Astrocyte of the hippocampus (primary cell): Measurements from ENCODE around the gene TBCD.

ENCODE experiments used
- DNase-seq: peaks from one replicate; pipeline ENCODE4 v3.0.0; 2011; ENCODE audit warnings: low read depth, low spot score

The TBCD gene

DNA sequence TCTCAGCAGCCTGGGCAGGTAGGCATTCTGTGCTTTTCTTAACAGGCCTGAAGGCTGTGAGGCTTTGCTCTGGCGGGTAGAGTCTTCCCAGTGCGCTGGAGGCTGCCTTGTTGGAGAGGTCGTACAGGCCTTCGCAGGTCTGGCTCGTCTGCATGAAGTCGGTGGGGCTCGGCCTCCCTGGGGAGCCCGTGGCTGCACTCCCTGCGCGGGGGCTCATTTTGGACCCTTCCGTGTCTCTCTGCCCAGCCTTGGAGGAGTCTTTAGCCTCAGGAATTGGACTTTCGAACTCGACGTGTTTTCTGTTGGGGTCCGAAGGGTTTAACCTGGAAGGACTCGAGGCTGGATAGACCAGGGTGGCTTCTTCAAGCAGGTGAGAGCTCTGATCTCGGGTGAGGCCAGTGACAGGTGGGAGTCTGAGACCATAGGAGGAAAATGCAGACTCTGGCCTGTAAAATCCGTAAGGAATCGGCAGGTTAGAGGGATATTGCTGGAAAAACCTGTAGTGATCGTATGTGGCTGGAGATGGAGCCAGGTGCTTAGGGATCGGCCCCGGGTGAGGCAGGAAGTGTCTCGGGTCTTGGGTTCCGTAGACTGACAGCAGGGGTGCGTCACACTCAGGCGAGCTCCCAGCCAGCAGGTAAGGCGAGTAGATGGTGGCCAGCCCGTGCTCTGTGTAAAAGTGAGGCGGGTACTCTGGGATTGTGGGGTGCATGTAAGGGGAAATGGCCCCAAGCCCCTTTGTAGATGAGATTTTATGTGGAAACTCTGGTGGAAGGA is 79.4 kb downstream of the TBCD start:
- no peak for DNase-seq

DNA sequence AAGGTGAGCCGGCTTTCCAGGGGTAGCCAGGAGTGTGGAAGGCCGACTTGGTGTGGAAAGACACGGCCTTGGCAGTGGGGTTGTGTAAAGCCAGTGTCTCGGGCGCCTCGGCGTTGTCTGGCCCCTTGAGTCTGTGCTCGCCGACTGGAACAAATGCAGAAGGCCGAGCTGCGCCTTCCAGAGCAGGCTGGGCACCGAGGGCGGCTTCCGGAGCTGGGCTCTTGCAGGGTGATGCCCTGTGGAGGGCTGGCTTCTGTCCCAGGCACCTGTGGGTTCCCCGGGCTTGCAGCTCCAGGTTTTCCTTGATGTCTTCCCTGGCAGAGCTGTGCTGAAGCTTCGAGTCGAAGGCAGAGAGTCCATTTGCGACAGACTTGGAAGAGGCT is 79.9 kb downstream of the TBCD start:
- no peak for DNase-seq

DNA sequence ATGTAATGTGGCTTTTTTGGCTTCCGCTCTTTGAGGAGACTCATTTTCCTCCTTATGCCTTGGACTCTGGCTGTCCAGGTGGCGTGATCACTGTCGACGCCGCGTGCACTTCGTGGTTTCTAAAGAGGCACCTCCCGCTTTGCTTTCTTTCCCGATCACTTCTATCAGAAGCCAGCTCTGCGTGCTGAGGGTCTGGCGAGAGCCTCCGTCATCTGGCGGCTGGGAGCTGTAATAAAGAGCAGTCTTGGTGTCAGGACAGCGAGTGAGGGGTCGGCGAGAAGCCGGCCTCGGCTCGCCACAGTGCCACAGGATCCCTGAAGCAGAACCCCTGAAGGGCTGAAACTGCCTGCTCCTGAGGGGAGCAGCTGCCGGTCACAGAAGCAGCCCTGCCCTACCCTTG is 80.5 kb downstream of the TBCD start:
- no peak for DNase-seq

DNA sequence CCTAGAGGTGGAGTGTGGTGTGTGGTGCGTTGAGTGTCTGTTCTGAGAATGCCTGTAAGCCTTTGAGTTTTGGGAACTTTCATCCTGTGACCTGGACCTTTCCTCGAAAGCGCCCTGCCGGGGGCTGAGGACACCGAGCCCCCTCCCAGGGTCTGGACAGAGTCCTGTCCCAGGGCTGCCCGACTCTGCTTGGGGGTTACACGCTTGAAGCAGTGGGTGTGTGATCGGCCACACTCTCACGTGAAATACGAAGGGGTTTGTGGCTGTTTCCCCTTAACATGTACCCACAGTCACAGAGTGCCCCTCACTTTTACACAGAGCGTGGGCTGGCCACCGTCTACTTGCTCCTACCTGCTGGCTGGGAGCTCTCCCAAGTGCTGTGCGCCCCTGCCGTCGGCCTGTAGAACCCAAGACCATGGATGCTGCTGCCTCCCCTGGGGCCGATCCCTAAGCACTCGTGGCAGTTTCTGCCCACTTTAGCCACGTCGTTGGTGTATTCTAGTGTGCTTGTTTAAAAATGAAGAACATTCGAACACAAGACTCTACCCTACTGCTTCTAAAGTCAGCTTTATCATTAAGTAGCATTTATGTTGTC is 81.1 kb downstream of the TBCD start:
- no peak for DNase-seq

DNA sequence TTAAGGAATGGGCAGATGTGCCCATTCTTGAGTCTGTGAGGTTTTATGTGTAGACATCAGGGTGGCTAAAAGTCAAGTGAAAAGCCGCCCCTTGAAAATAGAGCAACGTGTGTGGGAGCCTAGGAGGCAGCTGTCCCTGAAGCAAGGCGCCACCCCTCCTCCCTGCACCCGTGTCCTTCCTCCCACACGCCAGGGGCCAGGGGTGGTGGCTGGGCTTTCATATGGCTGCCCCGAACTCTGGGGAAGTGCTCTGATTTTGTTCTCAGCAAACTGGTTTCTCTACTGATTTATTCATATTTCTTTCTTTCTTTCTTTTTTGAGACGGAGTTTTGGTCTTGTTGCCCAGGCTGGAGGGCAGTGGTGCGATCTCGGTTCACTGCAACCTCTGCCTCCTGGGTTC is 83.3 kb downstream of the TBCD start:
- DNase-seq: no peak

DNA sequence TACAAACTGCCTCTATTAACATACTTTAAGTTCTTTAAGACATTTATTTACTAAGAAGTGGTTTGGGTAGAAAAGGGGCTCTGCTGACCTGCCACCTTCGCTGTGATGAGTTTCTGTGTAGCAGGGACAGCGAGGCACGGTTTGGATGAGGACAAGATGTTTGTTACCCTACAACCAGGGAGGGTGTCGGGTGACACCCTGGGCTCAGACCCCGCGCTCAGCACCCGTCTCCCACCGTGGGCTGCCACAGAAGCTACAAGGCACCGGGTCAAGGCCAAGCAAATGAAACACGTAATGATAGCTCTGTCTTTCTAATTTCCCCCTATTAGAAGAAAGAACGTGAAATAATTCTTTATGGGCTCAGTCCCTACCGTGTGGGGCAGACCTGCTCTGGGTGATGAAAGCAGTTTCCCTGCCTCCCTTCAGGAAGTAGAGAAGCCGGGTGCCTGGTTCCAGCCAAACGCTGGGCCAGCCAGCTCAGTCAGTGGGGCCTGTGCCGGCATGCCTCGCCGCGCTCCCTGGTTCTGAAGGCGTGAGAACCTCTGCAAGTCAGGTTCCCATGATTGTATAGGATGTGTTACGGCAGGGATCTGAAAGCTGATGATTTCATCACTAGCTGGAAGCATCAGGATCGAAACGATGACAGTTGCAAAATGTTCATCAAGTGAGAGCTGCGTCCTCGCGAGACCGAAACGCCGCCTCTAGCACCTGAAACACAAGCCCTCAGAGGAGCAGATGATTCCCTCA is 84.1 kb downstream of the TBCD start:
- no peak for DNase-seq

DNA sequence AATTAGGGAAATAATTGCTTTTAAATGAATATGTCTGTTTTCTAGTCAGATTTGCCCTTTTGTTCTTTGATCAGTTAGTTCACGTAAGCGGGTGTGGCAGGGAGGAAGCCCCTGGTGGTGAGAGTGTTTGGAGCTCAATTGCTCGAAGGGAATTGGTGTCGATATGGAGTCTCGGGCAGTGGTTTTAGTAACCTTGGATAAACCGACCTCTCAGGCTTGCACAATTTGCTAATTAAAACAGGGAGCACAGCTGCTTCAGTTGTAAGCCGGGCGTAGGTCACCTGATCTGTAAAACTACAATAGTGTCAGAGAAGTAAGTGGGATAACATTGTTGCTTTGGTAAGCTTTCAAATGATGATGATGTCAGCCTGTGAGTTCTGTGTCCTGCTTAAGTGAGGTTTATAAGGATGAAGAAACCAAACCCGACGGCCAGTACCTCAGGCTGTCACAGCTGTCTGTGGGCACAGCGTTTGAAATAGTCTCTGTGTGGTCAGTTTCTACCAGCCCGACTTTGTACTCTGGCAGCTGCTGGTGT is 85.0 kb downstream of the TBCD start:
- DNase-seq: peak; percentile 20

DNA sequence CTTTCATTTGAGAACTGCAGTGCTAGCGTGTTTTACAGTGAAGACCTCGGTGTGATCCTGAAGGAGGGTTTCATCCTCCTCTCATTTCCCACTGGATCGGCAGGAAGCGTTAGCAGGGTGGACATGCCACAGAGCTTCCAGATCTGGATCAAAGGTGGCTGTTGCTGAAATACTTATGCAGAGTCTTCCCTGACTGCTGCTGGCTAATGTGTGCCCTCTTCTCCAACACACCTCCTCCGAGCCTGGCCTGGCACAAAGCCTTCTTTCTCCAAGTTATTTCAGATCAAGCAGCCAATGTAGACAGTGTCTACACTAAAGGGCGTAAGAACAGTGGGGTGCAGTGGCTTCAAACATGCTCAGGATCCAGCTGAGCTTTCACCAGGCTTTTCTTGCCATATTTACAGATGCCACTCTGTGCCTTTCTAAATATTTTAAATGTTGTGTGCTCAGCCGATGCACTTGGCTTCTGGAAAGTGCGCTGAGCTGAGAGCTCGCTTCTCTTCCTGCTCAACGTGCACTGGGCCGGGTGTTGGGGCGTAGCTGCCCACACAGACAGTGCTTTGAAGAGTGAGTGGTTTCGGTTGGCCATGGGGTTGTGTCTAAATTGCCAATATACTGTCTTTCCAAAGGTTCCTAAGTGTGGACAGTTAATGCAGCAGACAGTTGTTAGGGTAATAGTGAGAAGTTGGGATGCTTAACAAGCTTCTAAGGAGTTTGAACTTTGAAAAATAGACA is 85.9 kb downstream of the TBCD start:
- DNase-seq: no peak

DNA sequence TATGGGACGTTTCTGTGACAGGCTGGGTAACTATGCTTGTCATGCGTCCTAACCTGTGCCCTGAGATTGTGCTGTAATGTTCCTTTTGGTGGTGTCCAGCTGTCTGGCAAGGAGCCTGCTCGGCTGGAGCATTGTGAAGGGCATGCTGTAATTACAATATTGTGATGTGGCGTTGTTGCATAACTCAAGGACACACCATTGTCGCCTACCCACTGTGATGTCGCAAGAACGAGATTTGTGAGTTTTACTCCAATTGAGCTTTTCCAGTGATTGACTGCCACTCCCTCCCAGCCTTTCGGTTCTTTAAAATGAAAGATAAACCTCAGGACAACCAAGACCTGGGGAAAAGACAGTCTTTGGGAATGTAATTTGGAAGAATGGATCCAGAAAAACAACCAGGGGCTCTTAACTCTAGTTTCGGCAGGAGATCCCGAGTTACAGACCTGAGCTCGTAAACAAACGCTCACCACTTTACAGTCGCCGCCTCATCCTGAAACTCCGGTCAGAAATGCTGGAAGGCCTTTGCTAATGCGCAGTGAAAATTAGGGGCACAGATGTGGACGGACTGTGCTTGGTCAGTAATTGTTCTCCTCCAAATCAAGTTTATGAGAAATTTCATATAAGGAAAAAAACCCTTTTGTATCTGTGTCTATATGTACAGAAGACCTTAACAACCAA is 86.7 kb downstream of the TBCD start:
- no peak for DNase-seq

DNA sequence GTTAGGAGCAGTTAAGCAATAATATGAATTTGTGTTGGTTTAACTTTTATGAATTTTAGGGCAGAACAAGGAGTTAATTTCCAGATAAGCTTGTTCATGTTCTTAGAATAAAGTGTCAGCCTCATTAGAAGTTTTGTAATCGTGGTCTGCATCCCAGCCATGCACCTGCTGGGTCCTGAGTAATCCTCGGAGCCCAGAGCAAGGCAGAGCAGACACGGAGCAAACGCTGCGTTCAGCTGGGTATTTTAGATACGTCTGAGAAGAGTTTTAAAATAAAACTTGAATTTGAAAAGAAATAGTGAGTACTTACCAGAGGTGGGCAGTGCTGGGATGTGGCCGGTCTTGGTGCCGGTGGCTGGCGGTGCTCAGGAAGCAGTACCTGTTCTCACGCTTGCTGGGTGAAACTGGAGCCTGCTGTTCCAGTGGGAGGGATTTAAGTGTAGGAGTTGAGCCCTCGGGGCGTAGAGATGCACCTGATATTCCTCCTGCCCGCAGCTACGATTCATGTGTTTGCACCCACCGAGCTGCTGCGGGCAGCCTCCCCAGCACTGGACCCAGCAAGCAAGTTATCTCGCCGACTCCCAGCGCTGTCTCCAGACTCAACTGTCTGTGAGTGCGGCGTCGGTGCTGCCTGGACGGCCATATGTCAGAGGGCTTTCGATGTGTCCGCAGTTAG is 87.9 kb downstream of the TBCD start, which contains the start of gene ZNF750:
Gene ZNF750, minus strand, starts transcription at position 406 of the 676 bp plus-strand sequence. CDS start 7,568 bp downstream, outside the sequence.
- DNase-seq: no peak

DNA sequence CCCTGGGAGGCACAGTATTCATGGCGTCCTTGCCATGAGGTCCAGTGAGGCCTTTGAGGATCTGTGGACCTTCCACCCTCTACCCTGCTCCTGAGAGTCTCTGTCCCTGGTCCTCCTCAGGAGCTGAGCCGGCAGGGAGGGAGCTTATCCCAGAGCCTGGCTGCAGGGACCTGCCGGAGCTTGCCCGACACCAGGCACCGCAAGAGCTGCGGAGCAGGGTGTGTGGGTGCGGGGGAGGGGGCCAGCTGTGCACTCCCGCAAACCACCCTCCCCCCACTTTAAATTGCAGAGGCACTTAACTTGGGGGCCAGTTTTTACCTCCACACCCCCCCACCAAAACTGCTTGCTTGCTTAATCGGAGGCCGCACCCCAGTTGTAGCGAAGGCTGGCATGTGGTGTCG is 88.6 kb downstream of the TBCD start:
- DNase-seq: no peak

DNA sequence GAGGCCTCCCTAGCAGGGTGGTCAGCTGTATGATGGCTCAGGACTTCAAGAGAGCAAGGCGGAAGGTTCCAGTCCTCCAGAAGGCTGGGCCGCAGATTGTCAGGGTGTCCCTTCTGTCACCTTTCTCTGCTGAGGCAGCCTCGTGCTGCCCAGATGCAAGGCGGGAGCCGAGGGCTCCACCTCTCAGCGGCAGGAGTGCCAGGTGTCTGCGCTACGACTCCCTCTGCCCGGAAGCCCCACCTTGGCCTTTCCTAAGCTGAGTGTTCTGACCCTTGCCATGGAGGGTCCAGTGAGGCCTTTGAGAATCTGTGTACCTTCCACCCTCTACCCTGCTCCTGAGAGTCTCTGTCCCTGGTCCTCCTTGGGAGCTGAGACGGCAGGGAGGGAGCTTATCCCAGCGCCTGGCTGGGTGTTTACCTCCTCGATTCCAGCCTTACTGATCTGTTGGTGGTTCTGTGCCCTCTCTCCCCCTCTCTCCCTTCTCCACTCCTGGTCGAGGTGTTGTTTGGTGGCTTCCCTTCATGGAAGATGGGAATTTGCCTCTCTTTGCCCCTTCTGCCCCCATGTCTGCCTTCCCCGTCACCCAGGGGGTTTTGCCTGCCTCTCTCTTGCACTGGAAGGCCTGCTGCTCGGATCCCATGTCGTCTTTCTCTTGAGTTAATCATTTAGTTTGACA is 90.2 kb downstream of the TBCD start:
- no peak for DNase-seq

DNA sequence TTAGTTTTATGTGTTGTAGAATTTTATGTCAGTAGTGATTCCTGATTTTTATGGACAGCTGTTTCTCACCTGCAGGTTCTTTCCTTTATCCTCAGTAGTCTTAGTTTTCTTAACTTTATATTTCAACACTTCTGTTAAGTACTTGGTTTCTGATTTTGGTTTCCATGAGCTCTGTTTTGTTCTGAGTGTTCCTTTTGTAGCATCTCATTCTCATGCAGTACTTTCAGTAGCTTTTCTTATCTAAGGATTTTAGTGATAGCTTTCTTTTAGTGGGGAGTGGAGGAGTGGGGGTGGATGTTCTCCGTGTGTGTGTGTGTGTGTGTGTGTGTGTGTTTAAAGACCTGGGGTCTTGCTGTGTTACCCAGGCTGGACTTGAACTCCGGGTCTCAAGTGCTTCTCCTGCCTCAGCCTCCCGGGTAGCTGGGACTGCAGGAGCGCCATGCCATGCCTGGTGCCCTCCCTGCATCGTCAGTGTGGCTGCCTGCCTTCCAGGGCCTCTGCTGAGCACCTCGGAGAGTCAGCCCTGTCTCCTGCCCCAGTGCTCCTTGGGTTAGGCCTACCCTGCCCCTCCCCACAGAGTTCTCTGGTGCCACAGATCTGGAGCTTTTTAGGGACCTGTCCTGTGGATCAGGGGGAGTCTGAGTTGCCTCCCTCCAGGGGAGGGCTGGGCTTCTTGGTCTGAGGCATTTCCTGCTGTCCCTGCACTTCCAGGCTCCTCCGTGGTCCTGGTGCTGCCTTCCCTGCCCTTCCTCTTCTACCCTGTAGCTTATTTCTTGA is 92.2 kb downstream of the TBCD start:
- no peak for DNase-seq

DNA sequence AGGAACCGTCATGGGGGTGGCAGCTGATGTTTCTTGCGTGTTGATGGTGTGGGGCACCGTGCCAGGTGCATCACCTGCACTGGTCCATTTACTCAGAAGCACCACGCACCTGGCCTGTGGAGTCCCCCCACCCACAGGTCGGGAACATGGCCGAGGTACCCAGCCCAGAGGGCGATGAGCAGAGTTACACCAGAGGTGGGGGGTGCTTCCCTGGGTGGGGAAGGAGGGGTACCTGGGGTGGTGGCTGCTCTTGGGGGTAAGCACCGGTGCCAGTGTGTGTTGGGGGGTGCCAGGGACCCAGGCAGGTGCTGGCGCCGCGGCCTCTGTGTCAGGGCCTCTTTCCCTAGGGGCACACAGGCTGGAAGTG is 92.9 kb downstream of the TBCD start:
- no peak for DNase-seq

DNA sequence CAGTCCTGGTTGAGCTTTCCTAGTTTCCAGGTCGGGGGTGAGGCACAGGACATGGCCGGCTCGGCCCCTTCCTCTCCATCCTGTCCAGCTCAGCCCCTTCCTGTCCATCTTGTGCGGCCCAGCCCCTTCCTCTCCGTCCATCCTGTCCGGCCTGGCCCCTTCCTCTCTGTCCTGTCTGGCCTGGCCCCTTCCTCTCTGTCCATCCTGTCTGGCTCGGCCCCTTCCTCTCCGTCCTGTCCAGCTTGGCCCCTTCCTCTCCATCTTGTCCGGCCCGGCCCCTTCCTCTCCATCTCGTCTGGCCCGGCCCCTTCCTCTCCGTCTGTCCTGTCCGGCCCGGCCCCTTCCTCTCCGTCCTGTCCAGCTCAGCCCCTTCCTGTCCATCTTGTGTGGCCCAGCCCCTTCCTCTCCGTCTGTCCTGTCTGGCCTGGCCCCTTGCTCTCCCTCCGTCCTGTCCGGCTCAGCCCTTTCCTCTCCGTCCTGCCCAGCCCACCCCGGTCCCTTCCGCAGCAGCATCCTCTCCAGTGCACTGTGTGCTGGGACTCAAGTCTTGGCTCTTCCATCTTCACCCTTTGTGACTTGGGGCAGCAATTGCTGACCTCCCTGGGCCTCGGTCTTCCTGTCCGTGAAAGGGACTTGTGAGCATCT is 93.4 kb downstream of the TBCD start:
- no peak for DNase-seq

DNA sequence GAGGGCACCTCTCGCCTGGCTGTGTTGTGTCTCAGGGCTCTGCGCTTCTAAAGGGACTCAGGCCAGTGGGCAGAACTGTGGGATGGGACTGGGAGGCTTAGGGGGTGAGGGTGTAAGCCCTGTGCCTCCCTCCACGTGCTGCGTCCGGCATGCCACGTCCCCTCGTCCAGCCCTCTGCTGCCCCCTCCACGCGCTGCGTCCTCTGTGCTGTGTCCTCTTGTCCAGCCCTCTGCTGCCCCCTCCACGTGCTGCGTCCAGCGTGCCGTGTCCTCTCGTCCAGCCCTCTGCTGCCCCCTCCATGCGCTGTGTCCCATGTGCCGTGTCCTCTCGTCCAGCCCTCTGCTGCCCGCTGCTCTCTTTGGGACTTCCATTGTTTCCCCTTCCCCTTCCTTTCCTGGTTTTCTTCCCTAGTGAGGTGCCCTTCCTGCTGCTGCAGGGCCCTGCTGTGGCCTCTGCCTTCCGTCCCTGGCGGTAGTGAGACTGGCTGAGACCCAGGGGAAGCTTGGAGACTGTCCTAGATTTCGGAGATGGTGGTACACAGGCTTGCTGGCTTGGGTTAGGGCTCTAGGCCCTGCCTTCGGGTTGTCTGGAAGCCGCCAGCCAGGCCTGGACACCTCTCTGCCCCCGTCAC is 94.3 kb downstream of the TBCD start:
- no peak for DNase-seq

DNA sequence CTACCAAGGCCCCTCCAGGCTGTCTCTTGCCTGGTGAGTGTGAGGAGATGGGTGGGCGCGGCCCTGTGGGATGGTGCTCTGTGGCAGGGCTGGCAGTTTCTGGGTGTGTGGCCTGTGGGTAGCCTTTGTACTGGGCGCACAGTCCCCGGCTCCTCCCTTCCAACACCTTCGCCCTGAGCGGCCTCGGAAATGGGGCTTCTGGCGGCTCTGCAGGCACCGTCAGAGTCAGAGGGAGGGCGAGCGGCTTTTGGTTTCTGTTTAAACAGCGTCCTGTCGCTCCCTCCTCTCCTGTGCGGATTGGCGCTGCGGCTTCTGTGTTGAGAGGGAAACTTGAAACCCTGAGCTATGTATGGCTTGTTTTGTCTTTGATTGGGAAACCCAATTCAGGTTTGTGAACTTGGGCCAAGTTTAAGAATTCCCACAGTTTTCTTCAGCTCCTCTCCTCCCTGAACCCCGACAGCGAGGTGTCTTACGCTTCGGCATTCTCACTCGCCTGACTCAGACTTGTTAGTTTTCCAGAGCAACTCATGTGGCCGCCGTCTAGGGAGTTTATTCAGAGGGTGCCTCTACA is 96.2 kb downstream of the TBCD start:
- DNase-seq: peak; percentile 78
